ENCODE data around the gene LAMA2. TPM values are rescaled to one million over a fixed set of nuclear protein-coding genes. Genes with fewer than 3 reads are reported as not detected.

Gene LAMA2
- polyA plus RNA-seq, 3 donors: not detected

DNA sequence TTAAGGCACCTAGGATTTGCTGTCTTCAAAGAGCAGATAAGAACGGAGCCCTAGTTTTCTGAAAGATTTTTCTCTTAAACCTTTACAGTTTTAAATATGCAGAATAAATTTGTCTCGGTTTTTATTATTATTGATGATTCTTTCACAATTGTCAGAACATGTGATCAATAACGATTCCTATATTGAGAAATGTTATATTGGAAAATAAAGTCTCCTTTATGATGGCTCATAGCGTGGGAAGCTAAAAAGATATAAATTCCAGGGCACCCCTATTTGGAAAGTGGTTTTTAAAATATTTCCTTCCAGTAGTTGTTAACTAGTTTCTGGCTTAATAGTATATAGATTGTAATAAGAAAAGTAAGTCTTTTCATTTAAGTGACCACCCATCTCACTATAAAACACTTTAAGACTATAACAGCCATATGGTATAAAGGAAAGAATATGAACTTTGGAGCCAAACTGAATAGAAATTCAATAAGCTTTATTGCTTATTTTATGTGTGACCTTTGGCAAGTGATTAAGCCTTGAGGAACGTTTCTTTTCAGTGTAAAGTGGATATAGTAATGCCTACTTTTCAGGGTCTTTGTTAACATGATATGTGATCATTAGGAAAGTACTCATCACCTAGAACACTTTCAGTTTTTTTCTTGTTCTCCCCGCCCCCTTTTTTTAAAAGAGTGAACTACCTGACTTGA lies 369.6 kb downstream of the LAMA2 start:
- H3K4me3 ChIP-seq (replicated peaks in 1 of 3; ENCODE audit: low read depth in 2 of 3, low read length in 3 of 3): no peak overlapping the region
- Mint-ChIP-seq H3K27ac (no peak overlapping the region), H3K9me3 (no peaks in the 10 kb centered on the region), H3K36me3 (no peaks in the 10 kb centered on the region), H3K27me3 (ENCODE audit: low read depth in 3 of 3) (peaks cover 0 to 2% (median 2%) of the 10 kb centered on the region in 3 donors), H3K4me3 (no peak overlapping the region), H3K4me1 (no peaks in the 10 kb centered on the region)
- intact Hi-C loops (cut with micrococcal nuclease): no loop called here
- no peaks in the 10 kb centered on the region for H3K36me3 ChIP-seq (replicated peaks in 1 of 2; ENCODE audit: control insufficient read depth in 1 of 2, insufficient read depth in 2 of 2, low read length in 2 of 2)
- no peaks in the 10 kb centered on the region for H3K79me2 ChIP-seq (ENCODE audit: insufficient read depth, low read length)
- no peak for DNase-seq
- H3K4me1 ChIP-seq (ENCODE audit: control insufficient read depth in 1 of 2, insufficient read depth in 2 of 2, low read length in 2 of 2): no peaks in the 10 kb centered on the region
- no peak overlapping the region for H2AFZ ChIP-seq (ENCODE audit: insufficient read depth, low read depth, low read length, poor library complexity, severe bottlenecking)
- H3K9me3 ChIP-seq (replicated peaks in 1 of 2; ENCODE audit: control insufficient read depth in 1 of 2, insufficient read depth in 1 of 2, low read length in 2 of 2): no peaks in the 10 kb centered on the region
- no peak overlapping the region for H3K9ac ChIP-seq (ENCODE audit: insufficient read depth, low read length, poor library complexity, severe bottlenecking)
- TF ChIP-seq, protein P1, sequence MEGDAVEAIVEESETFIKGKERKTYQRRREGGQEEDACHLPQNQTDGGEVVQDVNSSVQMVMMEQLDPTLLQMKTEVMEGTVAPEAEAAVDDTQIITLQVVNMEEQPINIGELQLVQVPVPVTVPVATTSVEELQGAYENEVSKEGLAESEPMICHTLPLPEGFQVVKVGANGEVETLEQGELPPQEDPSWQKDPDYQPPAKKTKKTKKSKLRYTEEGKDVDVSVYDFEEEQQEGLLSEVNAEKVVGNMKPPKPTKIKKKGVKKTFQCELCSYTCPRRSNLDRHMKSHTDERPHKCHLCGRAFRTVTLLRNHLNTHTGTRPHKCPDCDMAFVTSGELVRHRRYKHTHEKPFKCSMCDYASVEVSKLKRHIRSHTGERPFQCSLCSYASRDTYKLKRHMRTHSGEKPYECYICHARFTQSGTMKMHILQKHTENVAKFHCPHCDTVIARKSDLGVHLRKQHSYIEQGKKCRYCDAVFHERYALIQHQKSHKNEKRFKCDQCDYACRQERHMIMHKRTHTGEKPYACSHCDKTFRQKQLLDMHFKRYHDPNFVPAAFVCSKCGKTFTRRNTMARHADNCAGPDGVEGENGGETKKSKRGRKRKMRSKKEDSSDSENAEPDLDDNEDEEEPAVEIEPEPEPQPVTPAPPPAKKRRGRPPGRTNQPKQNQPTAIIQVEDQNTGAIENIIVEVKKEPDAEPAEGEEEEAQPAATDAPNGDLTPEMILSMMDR (IDR thresholded peaks at IDR 0.05): peak; percentile 42
- no peaks in the 10 kb centered on the region for H4K20me1 ChIP-seq (ENCODE audit: insufficient read depth, low read length)
- no peaks in the 10 kb centered on the region for H3K27me3 ChIP-seq (ENCODE audit: control insufficient read depth in 2 of 2, insufficient read depth in 2 of 2, low read length in 2 of 2)
- H3K27ac ChIP-seq (ENCODE audit: low read depth in 1 of 2, low read length in 2 of 2): no peak overlapping the region
- no CpG with 5 or more reads among the region's 6 CpGs for WGBS (ENCODE audit: insufficient coverage)
- no peak overlapping the region for H3K4me2 ChIP-seq (replicated peaks; ENCODE audit: extremely low read depth, low read length, poor library complexity, severe bottlenecking)

DNA sequence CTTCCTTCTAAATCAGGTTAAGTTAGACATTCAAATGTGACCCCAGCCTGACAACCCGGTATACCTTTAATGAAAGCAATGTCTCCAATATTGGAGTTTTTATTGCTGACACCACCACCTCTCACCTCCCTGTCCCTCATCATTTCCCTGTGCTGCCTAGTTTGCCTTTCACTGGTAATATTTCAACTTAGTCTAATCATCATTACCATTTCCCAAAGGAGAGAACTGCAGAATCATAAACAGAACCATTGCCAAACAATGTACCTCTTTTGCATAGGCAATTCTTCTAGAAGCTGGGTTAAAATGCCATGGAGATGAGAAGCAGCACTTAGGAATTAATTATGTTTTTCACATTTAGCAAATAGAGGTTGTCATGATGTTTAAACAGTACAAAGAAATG lies 370.3 kb downstream of the LAMA2 start:
- no peak overlapping the region for H3K4me3 Mint-ChIP-seq
- no peaks in the 10 kb centered on the region for H3K4me1 Mint-ChIP-seq
- no peak overlapping the region for H3K27ac Mint-ChIP-seq
- Histone ChIP-seq H2AFZ (ENCODE audit: insufficient read depth, low read depth, low read length, poor library complexity, severe bottlenecking) (no peak overlapping the region), H3K27me3 (ENCODE audit: control insufficient read depth in 2 of 2, insufficient read depth in 2 of 2, low read length in 2 of 2) (no peaks in the 10 kb centered on the region), H3K9me3 (replicated peaks in 1 of 2; ENCODE audit: control insufficient read depth in 1 of 2, insufficient read depth in 1 of 2, low read length in 2 of 2) (no peaks in the 10 kb centered on the region), H3K79me2 (ENCODE audit: insufficient read depth, low read length) (no peaks in the 10 kb centered on the region), H3K27ac (ENCODE audit: low read depth in 1 of 2, low read length in 2 of 2) (no peak overlapping the region), H4K20me1 (ENCODE audit: insufficient read depth, low read length) (no peaks in the 10 kb centered on the region), H3K9ac (ENCODE audit: insufficient read depth, low read length, poor library complexity, severe bottlenecking) (no peak overlapping the region), H3K4me1 (ENCODE audit: control insufficient read depth in 1 of 2, insufficient read depth in 2 of 2, low read length in 2 of 2) (no peaks in the 10 kb centered on the region), H3K4me2 (replicated peaks; ENCODE audit: extremely low read depth, low read length, poor library complexity, severe bottlenecking) (no peak overlapping the region), H3K36me3 (replicated peaks in 1 of 2; ENCODE audit: control insufficient read depth in 1 of 2, insufficient read depth in 2 of 2, low read length in 2 of 2) (no peaks in the 10 kb centered on the region), H3K4me3 (replicated peaks in 1 of 3; ENCODE audit: low read depth in 2 of 3, low read length in 3 of 3) (no peak overlapping the region)
- no peaks in the 10 kb centered on the region for H3K9me3 Mint-ChIP-seq
- WGBS (ENCODE audit: insufficient coverage): no CpG with 5 or more reads among the region's 1 CpG
- intact Hi-C loops (cut with micrococcal nuclease): no loop called here
- H3K36me3 Mint-ChIP-seq: no peaks in the 10 kb centered on the region
- no peak for DNase-seq
- TF ChIP-seq, protein P1 (IDR thresholded peaks at IDR 0.05): no peak
- H3K27me3 Mint-ChIP-seq (ENCODE audit: low read depth in 3 of 3): peaks cover 0 to 2% (median 2%) of the 10 kb centered on the region in 3 donors
